Activated naive CD8-positive, alpha-beta T cell (primary cell): ENCODE data around the gene RPS10.
A peak's percentile ranks its signal among the peaks of the same experiment; 100 is the strongest.
"Not testable (repeated sequence)": the region's sequence is repeated elsewhere in the genome, so short reads cannot be mapped to it uniquely, and the experiment has no call there.

Source experiments
- H3K27ac Mint-ChIP-seq: one replicate; pipeline ENCODE4 v1.8.0; 2021; ENCODE audit warnings: mixed read lengths
- H3K27me3 Mint-ChIP-seq: one replicate; pipeline ENCODE4 v1.8.0; 2021; ENCODE audit warnings: mixed read lengths
- H3K36me3 Mint-ChIP-seq: one replicate; pipeline ENCODE4 v1.8.0; 2021; ENCODE audit warnings: mixed read lengths
- H3K4me1 Mint-ChIP-seq: one replicate; pipeline ENCODE4 v1.8.0; 2021; ENCODE audit warnings: low read depth, mixed read lengths
- H3K4me3 Mint-ChIP-seq: one replicate; pipeline ENCODE4 v1.8.0; 2021; ENCODE audit warnings: mild to moderate bottlenecking, mixed read lengths
- H3K9me3 Mint-ChIP-seq: one replicate; pipeline ENCODE4 v1.8.0; 2021; ENCODE audit warnings: low read depth, mixed read lengths

RPS10 gene

DNA sequence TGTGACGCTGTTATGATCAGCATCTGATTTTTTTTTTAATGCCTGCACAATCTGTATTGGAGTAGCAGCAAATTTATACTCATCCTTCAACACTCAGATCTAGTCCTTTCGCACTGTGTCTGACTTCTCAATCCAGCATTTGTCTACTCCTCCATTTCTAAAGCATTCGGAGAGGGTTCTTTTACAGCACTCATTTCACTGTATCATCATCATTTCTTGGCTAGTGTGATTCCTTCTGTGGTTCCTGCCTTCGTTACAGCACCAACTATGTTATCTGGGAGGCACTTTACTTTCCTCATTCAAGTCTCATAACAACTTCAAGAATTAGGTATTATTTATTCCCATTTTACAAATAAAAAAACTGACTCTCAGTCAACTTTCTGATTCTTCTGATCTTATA is 51.4 kb downstream of the RPS10 start:
- Mint-ChIP-seq H3K4me1 (peaks cover 18% of the 10 kb centered on the region), H3K4me3 (no peak overlapping the region), H3K36me3 (peaks cover 5% of the 10 kb centered on the region), H3K9me3 (no peaks in the 10 kb centered on the region), H3K27me3 (no peaks in the 10 kb centered on the region), H3K27ac (no peak overlapping the region)

DNA sequence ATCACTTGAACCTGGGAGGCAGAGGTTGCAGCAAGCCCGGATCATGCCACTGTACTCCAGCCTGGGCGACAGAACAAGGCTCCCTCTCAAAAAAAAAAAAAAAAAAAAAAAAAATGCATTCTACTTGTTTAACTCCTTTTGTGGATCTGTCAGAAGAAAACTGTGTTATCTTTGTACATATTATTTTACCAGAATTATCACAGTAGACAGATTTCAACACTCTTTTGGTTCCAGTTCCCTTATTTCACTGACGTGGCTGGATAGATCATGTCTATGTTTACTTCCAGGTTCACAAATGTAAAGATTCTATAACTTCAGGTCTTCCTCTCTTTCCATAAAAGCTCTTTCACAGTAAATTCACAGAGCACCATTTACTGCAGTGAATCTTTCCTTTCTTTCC is 51.8 kb downstream of the RPS10 start:
- no peaks in the 10 kb centered on the region for H3K9me3 Mint-ChIP-seq
- H3K27ac Mint-ChIP-seq = no peak overlapping the region
- no peak overlapping the region for H3K4me3 Mint-ChIP-seq
- peaks cover 22% of the 10 kb centered on the region for H3K4me1 Mint-ChIP-seq
- H3K27me3 Mint-ChIP-seq = no peaks in the 10 kb centered on the region
- peaks cover 9% of the 10 kb centered on the region for H3K36me3 Mint-ChIP-seq

DNA sequence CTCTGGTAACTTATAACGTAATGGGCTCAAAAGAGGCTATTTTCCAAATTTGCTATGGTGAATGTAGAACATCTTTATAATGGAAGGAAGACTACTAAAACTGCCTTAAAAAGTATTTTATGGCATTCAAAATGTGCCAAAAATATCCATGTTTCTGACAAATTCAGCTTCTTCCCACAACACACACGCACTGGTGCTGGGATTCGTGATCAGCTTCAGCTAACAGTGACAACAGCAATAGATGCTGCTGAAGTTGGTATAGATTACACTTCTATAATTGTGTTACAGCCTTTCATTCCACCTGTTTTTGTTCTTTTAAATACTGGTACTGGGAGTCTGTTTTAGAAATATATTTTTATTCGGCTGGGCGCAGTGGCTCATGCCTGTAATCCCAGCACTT is 52.4 kb downstream of the RPS10 start:
- H3K27me3 Mint-ChIP-seq = no peaks in the 10 kb centered on the region
- no peak overlapping the region for H3K27ac Mint-ChIP-seq
- peaks cover 10% of the 10 kb centered on the region for H3K36me3 Mint-ChIP-seq

DNA sequence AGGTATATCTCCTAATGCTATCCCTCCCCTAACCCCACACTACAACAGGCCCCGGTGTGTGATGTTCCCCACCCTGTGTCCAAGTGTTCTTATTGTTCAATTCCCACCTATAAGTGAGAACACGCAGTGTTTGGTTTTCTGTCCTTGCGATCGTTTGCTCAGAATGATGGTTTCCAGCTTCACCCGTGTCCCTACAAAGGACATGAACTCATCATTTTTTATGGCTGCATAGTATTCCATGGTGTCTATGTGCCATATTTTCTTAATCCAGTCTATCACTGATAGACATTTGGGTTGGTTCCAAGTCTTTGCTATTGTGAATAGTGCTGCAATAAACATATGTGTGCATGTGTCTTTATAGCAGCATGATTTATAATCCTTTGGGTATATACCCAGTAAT is 54.0 kb downstream of the RPS10 start:
- not testable (repeated sequence) for H3K9me3 Mint-ChIP-seq, H3K27ac Mint-ChIP-seq, H3K4me3 Mint-ChIP-seq, H3K36me3 Mint-ChIP-seq, H3K27me3 Mint-ChIP-seq
- H3K4me1 Mint-ChIP-seq = peaks cover 26% of the 10 kb centered on the region

More for the DNA sequence above, 52.4 kb downstream of the RPS10 start:
- H3K4me1 Mint-ChIP-seq = peaks cover 21% of the 10 kb centered on the region
- H3K4me3 Mint-ChIP-seq = no peak overlapping the region
- H3K9me3 Mint-ChIP-seq = no peaks in the 10 kb centered on the region

DNA sequence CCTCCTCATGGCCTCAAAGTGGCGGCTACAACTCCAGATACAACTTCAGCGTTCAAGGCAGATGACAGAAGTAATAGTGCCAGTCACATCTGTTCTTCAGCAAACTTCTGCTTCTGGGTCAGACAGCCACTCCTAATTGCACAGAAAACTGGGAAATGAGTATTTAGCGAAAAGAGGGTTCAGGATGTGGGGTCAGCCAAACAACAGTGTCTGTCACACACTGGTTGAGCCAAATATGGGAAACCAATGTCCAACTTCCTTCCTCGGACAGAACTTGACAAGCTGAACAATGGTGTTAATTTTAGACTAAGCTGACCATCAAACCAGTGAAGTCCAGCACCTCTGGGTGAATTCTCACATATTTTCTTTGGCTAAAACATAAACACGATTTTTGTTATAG is 55.5 kb downstream of the RPS10 start:
- Mint-ChIP-seq H3K4me3 (peak overlapping the region; percentile 8), H3K27me3 (no peaks in the 10 kb centered on the region), H3K9me3 (no peaks in the 10 kb centered on the region), H3K4me1 (peaks cover 32% of the 10 kb centered on the region), H3K27ac (no peak overlapping the region), H3K36me3 (peaks cover 10% of the 10 kb centered on the region)

DNA sequence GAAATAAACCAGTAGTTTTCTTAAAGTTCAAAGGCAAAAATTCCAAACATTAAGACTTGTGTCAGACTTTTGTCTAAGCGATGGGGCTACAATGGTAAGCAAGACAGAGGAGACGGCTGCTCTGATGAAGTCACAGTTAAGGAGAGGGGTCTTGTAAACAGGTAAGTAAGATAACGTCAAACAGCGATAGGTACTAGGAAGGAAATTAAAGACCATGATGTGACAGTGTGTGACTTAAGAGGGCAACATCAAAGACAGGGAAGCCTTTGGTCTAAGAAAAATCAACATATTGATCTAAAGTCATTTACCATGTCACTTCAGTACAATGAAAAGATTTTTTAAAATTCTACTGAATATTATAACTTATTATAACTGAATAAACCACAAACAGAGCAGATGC is 56.5 kb downstream of the RPS10 start:
- Mint-ChIP-seq H3K27me3 (no peaks in the 10 kb centered on the region), H3K36me3 (peaks cover 10% of the 10 kb centered on the region), H3K4me3 (no peak overlapping the region), H3K4me1 (peaks cover 36% of the 10 kb centered on the region), H3K27ac (peak overlapping the region; percentile 17), H3K9me3 (no peaks in the 10 kb centered on the region)
